GM18526 (cell line): ENCODE data around the gene GATA2.

Experiments
- POLR2A ChIP-seq: IDR thresholded peaks from 3 replicates; pipeline ENCODE4 v1.6.1; 2011; ENCODE audit not compliant: insufficient read length; ENCODE audit errors: extremely low read depth

GATA2 gene

DNA sequence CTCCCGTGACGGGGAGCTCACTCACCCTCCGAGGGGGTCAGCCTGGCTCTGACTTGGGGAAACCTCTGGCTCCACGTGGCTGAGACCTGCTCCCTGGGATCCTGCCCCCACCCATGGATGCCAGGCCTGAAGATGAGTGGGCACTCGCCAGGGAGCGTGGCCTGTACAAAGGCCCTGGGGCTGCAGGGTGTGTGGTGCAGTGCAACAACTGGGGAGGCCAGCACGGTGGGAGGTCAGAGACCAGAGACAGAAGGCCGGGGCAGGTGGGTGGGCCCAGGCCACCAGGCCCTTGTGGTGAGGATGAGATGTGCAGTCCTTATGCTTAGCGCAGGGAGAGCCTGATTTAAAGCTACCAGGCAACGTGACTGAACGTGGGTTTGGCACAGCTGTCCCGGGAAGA is 31.3 kb downstream of the GATA2 start:
- no peak for TF ChIP-seq POLR2A

GRCh38 chr3:128459461-128459820 is 33.6 kb downstream of the GATA2 start:
- TF ChIP-seq POLR2A: no peak

GRCh38 chr3:128458746-128459460 is 34.1 kb downstream of the GATA2 start:
- no peak for TF ChIP-seq POLR2A

- TF ChIP-seq POLR2A: no peak
Observed at GRCh38 chr3:128457937-128458336, 35.1 kb downstream of the GATA2 start.

- TF ChIP-seq POLR2A: no peak
Observed at GRCh38 chr3:128456776-128457715, 36.0 kb downstream of the GATA2 start.

GRCh38 chr3:128455786-128456748 is 36.9 kb downstream of the GATA2 start:
- no peak for TF ChIP-seq POLR2A

DNA sequence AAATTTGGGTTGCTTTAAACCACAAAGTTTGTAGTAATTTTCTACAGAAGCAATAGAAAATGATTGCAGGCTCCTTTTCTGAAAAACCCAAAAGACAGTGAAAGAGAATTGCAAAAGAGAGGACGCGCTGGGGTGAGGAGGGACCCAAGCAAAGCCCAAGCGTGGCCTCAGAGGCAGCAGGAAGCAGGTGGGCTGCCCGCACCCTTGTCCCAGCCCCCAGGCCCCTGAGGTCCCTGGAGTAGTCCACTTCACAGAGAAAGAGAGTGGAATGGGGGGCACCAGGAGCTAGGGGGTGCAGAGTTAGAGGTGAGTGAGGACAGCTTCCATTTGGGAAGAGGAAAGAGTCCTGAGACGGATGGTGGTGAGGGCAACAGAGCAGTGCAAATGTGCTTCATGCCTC is 37.9 kb downstream of the GATA2 start:
- no peak for TF ChIP-seq POLR2A

DNA sequence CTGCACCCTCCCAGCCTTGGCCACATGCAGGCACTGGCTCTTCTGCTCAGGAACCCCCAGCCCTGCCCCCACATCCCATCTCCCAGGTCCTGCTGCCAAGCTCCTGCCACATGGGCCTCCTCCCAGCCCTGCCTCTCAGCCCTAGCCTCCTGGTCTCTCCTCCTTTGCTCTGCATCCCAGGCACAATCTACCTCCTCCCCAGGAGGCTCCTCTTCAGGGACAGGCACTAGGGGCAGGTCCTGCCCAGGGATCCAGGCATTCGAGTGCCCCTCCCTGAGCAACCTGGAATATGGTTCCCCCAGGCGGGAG is 38.7 kb downstream of the GATA2 start:
- no peak for TF ChIP-seq POLR2A

GRCh38 chr3:128453501-128454309 is 39.3 kb downstream of the GATA2 start:
- TF ChIP-seq POLR2A: no peak

DNA sequence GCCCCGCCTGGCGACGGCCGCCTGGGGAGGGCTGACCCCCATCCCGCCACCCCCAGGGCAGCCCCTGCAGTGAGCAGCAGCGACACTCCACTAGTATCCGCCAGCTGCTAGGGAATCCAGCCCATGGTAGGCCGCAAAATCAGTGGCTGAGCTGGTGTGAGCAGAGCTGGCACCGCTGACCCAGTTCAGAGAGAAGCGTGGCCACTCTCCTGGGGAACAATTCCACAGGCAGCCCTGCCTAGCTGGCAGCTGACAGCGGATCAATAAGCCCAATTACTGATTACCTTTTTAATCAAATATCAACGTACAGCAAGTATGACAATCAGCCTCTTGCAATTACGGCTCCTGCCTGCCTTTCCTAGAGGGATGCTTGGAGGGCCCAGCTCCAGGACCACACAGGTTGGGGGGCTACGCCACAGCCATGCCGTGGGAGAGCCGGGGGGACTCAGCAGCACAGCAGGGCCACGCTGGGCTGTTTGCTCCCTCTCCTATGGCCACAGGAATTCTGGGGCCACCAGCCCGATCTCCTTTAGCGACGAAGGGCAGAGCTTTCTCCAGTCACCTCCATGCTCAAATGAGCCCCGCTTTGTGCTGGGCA is 40.2 kb downstream of the GATA2 start:
- TF ChIP-seq POLR2A: no peak

GRCh38 chr3:128452120-128452519 is 40.9 kb downstream of the GATA2 start:
- no peak for TF ChIP-seq POLR2A

DNA sequence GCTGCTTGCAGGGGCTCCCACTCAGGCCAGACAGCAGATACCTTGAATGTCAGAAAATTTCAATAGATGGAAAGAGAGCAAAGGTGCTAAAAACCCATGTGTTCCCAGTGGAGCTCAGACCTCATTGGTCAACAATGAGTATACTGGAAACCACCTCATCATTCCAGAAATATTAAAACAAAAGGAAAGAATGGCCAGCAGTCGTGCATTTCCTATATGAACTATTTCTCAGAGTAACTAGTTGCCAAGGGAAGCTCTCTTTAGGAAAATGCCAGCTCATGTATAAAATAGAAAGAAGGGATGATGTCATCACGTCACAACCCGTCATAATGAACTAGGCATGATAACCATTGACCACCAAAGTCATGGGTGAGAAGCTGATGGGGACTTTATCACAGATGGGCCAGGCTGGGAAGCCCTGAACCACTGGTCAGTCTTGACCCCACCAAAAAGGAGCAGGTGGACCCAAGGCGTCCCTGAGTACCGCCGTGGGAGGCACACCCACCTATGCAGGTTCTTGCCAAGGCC is 43.8 kb downstream of the GATA2 start:
- TF ChIP-seq POLR2A: no peak

- TF ChIP-seq POLR2A: no peak
Observed at GRCh38 chr3:128448491-128448890, 44.5 kb downstream of the GATA2 start.

- TF ChIP-seq POLR2A: no peak
Observed at GRCh38 chr3:128447561-128448013, 45.4 kb downstream of the GATA2 start.
